Stimulated activated CD4-positive, alpha-beta T cell treated with anti-CD3 and anti-CD28 coated beads, Interleukin-1b, Interleukin-23, amount 100 ng/mL, for 24 hours (primary cell): ENCODE data around the gene APOC4.
"Not testable (repeated sequence)": the region's sequence is repeated elsewhere in the genome, so short reads cannot be mapped to it uniquely, and the experiment has no call there.

ENCODE experiments used
- DNase-seq, 4 experiments: peaks; one replicate each; pipeline ENCODE4 v3.0.0-alpha.2; 2020; ENCODE audit warnings: low read depth in 4 of 4, low spot score in 1 of 4

APOC4 gene

DNA sequence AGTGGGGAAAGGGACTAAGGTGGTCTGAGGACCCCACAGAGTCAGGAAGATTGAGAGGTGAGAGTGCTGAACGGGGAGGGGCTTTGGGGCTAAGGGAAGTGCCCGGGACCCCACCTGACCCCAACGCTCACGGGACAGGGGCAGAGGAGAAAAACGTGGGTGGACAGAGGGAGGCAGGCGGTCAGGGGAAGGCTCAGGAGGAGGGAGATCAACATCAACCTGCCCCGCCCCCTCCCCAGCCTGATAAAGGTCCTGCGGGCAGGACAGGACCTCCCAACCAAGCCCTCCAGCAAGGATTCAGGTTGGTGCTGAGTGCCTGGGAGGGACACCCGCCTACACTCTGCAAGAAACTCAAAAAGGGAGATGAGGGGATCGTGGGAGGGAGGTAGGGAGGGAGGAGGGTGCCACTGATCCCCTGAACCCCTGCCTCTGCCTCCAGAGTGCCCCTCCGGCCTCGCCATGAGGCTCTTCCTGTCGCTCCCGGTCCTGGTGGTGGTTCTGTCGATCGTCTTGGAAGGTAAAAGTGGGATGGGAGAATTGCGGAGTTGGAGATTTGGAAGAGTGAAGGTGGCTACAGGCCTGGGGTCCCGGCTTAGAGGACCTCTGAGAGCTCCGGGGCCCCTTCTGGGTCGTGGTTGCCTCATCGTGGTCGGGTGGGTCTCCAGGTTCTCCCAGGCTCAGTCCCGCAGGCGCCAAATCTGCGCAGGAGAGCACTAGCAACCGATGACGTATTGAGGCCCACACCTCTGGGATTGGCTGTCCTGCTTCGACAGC lies 27.4 kb upstream of the APOC4 start, which contains the start of gene APOC1:
Gene APOC1 (plus strand): TSS at position 176 of the 774 bp plus-strand sequence. CDS start 284 bp downstream, at position 460.
- DNase-seq, result peak; percentile 41 to 75 (median 56)

GRCh38 chr19:44924243-44924725 lies 17.8 kb upstream of the APOC4 start:
- no peak for DNase-seq

- DNase-seq, result no peak
These were observed 16.7 kb upstream of the APOC4 start for GRCh38 chr19:44925114-44925891.

GRCh38 chr19:44926245-44927077 lies 15.6 kb upstream of the APOC4 start:
- DNase-seq, result not testable (repeated sequence)

DNA sequence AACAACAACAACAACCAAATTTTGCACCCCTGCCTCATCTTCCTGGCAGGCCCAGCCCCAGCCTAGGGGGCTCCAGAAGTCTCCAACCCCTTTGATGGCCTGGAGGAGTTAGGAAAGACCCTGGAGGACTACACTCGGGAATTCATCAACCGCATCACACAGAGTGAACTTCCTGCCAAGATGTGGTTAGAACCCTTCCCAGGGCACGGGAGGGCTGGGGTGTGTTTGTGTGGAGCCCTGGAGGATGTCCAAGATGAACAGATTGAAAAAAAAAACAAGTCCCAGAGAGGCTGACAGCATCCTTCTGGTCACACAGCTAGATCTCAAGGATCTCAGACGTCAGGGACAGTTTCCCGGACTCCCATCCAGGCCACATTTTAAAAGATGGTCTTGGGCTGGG lies 14.3 kb upstream of the APOC4 start:
- no peak for DNase-seq

DNA sequence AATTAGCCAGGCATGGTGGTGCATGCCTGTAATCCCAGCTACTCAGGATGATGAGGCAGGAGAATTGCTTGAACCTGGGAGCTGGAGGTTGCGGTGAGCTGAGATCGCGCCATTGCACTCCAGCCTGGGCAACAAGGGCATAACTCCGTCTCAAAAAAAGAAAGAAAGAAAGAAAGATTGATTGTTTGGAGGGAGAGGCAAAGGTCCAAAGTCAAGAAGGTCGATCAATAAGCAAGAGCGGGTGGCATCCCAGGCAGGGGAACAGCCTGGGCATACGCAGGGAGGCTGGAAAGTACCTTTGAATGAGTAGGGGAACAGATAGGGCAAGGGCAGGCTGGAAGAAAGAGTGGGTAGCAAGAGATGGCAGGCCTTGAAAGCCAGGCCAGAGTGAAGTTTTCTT lies 11.9 kb upstream of the APOC4 start:
- no peak for DNase-seq

DNA sequence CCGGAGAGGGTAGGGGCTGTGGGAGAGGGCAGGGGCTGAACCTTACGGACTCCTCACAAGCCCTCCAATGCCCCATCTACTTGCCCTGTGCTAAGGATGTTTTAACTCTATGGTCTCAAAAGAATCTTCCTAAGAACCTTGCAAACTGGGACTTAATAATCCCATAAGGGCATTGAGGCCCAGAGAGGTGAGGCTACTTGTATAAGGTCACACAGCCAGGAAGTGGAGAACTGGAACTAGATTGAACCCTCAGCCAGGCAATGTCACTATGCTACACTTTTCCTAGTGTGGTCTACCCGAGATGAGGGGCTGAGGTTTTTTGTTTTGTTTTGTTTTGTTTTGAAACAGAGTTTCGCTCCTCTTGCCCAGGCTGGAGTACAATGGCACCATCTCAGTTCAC lies 10.5 kb upstream of the APOC4 start:
- DNase-seq, result no peak

GRCh38 chr19:44939668-44940067 lies 2.4 kb upstream of the APOC4 start:
- DNase-seq, result no peak

GRCh38 chr19:44943801-44944249 lies 1.8 kb downstream of the APOC4 start:
- DNase-seq, result no peak

DNA sequence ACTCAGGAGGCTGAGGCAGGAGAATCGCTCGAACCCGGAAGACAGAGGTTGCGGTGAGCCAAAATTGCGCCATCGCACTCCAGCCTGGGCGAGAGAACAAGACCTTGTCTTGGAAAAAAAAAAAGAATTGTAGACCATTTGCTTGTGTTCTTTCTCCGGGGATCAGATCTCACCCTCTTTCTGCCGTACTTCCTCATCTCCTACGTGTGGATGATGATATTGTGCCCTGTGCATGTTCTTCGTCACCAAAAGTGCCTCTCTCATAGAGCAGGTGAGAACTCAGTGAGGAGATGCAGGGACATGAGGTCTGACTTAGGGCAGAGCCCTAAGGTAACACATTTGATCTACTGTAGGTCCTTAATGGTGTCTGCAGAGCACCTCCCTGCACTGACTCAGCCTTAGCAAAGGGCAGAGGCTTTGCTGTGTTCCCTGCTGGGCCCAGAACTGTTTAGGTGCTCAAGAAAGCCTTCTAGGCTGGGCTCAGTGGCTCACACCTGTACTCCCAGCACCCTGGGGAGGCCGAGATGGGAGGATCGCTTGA lies 5.1 kb downstream of the APOC4 start:
- DNase-seq, result no peak

DNA sequence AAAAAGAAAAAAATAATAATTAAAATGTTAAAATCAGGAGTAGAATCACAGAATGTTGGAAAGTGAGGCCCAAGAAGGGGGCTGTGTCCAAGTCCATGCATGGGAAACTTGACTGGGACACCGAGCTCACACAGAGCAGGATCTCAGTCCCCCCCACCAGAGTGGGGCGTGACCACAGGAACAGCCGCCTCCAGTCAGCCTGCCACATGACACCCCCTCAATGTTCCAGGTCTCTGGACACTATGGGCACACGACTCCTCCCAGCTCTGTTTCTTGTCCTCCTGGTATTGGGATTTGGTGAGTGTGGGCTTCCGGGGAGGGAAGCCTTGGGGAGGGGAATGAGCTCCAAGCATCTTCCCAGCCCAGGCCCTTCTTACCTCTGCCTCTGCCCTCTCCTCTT lies 6.2 kb downstream of the APOC4 start:
- DNase-seq, result no peak

GRCh38 chr19:44948763-44949374 lies 6.8 kb downstream of the APOC4 start:
- no peak for DNase-seq

DNA sequence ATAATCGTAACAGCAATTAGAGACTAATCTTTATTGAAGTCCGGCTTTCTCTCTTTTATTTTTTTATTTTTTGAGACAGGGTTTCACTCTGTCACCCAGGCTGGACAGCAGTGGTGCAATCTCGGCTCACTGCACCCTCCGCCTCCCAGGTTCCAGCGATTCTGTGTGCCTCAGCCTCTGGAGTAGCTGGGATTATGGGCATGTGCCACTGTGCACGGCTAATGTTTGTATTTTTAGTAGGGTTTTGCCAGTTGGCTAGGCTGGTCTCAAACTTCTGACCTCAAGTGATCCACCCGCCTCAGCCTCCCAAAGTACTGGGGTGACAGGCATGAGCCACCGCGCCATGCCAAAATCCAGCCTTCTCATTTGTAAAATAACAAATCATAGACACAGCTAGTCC lies 7.5 kb downstream of the APOC4 start:
- no peak for DNase-seq

GRCh38 chr19:44951179-44952159 lies 9.4 kb downstream of the APOC4 start:
- peak; percentile 35 to 47 (median 40) for DNase-seq

- DNase-seq, result no peak
These were observed 12.2 kb downstream of the APOC4 start for GRCh38 chr19:44954278-44954648.

GRCh38 chr19:44954649-44955504 lies 12.8 kb downstream of the APOC4 start, which contains the start of gene CLPTM1:
Gene CLPTM1, plus strand, starts transcription at chr19:44955380. Its CDS starts 16 bp downstream, at chr19:44955396.
- peak; percentile 93 to 97 (median 94) for DNase-seq

DNA sequence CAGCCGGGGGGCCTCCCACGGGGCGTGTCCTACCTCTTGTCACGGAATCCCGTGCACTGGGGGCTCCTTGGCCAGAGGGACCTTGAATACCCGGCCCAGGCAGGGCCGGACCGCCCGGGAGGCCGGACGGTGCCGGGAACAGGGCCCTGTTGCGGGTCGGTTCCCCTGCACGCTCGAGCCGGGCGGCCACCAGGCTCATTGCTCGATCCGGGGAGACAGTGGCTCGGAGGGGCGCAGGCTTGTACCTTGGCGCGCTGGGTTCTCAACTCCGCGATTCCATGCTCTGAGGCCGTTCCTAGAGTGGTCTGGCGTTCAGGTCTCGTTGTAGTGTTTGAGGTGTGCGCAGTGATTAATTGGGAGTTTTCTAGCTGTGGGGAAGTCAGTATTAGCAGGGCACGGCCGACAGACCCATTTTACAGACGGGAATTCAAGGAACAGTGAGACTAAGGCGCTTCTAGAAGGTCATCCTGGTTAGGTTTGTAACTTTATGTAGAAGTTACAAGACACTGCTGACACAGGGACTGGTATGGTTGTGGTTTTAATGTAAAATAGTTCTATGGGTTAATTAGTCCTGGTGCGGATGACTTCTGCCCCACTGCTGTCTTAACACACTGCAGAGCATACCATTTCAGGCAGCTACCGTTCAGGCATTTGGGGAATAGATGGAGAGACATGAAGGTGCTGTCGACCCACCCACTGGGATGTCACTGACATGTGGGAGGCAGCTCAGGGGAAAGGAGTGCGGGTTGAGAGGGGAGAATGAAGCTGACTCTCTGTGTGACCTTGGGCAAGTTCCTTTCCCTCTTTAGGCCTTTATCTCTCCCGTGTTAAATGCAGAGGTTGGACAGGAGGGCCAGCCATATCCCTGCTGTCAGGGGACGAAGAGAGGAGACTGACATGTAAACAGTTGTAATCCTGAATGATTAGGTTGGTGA lies 13.7 kb downstream of the APOC4 start:
- DNase-seq, result no peak
